Activated T-cell treated with anti-CD3 and anti-CD28 coated beads, Interleukin-2, amount 50 U/mL, for 24 hours (primary cell): ENCODE data around the gene ACAD8.
A peak's percentile ranks its signal among the peaks of the same experiment; 100 is the strongest.

ENCODE experiments used
- DNase-seq: peaks from one replicate; pipeline ENCODE4 v3.0.0-alpha.2; 2020
- H3K27ac Mint-ChIP-seq: 2 replicates; pipeline ENCODE4 v1.8.0; 2020; ENCODE audit warnings: mild to moderate bottlenecking, mixed read lengths
- H3K27me3 Mint-ChIP-seq: 2 replicates; pipeline ENCODE4 v1.8.0; 2020; ENCODE audit warnings: mixed read lengths
- H3K36me3 Mint-ChIP-seq: 2 replicates; pipeline ENCODE4 v1.8.0; 2020; ENCODE audit warnings: low read depth, mixed read lengths
- H3K4me1 Mint-ChIP-seq: 2 replicates; pipeline ENCODE4 v1.8.0; 2020; ENCODE audit warnings: low read depth, mixed read lengths
- H3K4me3 Mint-ChIP-seq: 2 replicates; pipeline ENCODE4 v1.8.0; 2020; ENCODE audit warnings: mild to moderate bottlenecking, moderate library complexity, mixed read lengths
- H3K9me3 Mint-ChIP-seq: 2 replicates; pipeline ENCODE4 v1.8.0; 2020; ENCODE audit warnings: mixed read lengths

Gene ACAD8

GRCh38 chr11:134231958-134232659, 21.3 kb upstream of the ACAD8 start:
- Mint-ChIP-seq H3K4me3 (no peak overlapping the region), H3K9me3 (no peaks in the 10 kb centered on the region), H3K36me3 (peaks cover 43% of the 10 kb centered on the region), H3K27ac (no peak overlapping the region), H3K27me3 (no peaks in the 10 kb centered on the region), H3K4me1 (peaks cover 55% of the 10 kb centered on the region)
- no peak for DNase-seq

GRCh38 chr11:134233729-134234179, 19.6 kb upstream of the ACAD8 start:
- Mint-ChIP-seq H3K4me1 (peaks cover 39% of the 10 kb centered on the region), H3K4me3 (no peak overlapping the region), H3K9me3 (no peaks in the 10 kb centered on the region), H3K27me3 (no peaks in the 10 kb centered on the region), H3K36me3 (peaks cover 52% of the 10 kb centered on the region), H3K27ac (no peak overlapping the region)
- no peak for DNase-seq

GRCh38 chr11:134235399-134235798, 18.0 kb upstream of the ACAD8 start:
- Mint-ChIP-seq H3K27ac (no peak overlapping the region), H3K27me3 (no peaks in the 10 kb centered on the region)

GRCh38 chr11:134236834-134237556, 16.4 kb upstream of the ACAD8 start:
- Mint-ChIP-seq H3K4me1 (peaks cover 12% of the 10 kb centered on the region), H3K36me3 (peaks cover 63% of the 10 kb centered on the region), H3K27ac (peak overlapping the region; percentile 4), H3K4me3 (no peak overlapping the region), H3K27me3 (no peaks in the 10 kb centered on the region), H3K9me3 (no peaks in the 10 kb centered on the region)
- DNase-seq: no peak

More at GRCh38 chr11:134235399-134235798, 18.0 kb upstream of the ACAD8 start:
- Mint-ChIP-seq H3K4me1 (peaks cover 22% of the 10 kb centered on the region), H3K36me3 (peaks cover 61% of the 10 kb centered on the region), H3K4me3 (no peak overlapping the region), H3K9me3 (no peaks in the 10 kb centered on the region)
- DNase-seq: no peak

GRCh38 chr11:134237557-134237922, 15.8 kb upstream of the ACAD8 start:
- Mint-ChIP-seq H3K27me3 (no peaks in the 10 kb centered on the region), H3K27ac (peak overlapping the region; percentile 75), H3K36me3 (peaks cover 66% of the 10 kb centered on the region), H3K4me1 (peaks cover 6% of the 10 kb centered on the region), H3K9me3 (no peaks in the 10 kb centered on the region), H3K4me3 (no peak overlapping the region)
- no peak for DNase-seq

GRCh38 chr11:134238956-134239355, 14.4 kb upstream of the ACAD8 start:
- Mint-ChIP-seq H3K9me3 (no peaks in the 10 kb centered on the region), H3K27ac (peak overlapping the region; percentile 71), H3K36me3 (peaks cover 77% of the 10 kb centered on the region), H3K27me3 (no peaks in the 10 kb centered on the region), H3K4me1 (no peaks in the 10 kb centered on the region), H3K4me3 (no peak overlapping the region)
- no peak for DNase-seq

GRCh38 chr11:134240592-134240991, 12.8 kb upstream of the ACAD8 start:
- Mint-ChIP-seq H3K36me3 (peaks cover 82% of the 10 kb centered on the region), H3K27me3 (no peaks in the 10 kb centered on the region), H3K27ac (no peak overlapping the region), H3K9me3 (no peaks in the 10 kb centered on the region), H3K4me3 (no peak overlapping the region), H3K4me1 (no peaks in the 10 kb centered on the region)
- DNase-seq: no peak

- DNase-seq: no peak
- Mint-ChIP-seq H3K4me1 (no peaks in the 10 kb centered on the region), H3K36me3 (peaks cover 84% of the 10 kb centered on the region), H3K27me3 (no peaks in the 10 kb centered on the region), H3K4me3 (no peak overlapping the region), H3K27ac (peak overlapping the region; percentile 0), H3K9me3 (no peaks in the 10 kb centered on the region)
These were observed 11.0 kb upstream of the ACAD8 start for GRCh38 chr11:134242376-134242775.

GRCh38 chr11:134243913-134244312, 9.5 kb upstream of the ACAD8 start:
- no peak overlapping the region for H3K4me3 Mint-ChIP-seq
- H3K36me3 Mint-ChIP-seq: peaks cover 90% of the 10 kb centered on the region
- peak overlapping the region; percentile 55 for H3K27ac Mint-ChIP-seq
- H3K4me1 Mint-ChIP-seq: peaks cover 6% of the 10 kb centered on the region
- no peaks in the 10 kb centered on the region for H3K9me3 Mint-ChIP-seq
- no peak for DNase-seq
- H3K27me3 Mint-ChIP-seq: no peaks in the 10 kb centered on the region

- peak overlapping the region; percentile 70 for H3K27ac Mint-ChIP-seq
- H3K36me3 Mint-ChIP-seq: peaks cover 89% of the 10 kb centered on the region
- no peaks in the 10 kb centered on the region for H3K9me3 Mint-ChIP-seq
- H3K4me1 Mint-ChIP-seq: peaks cover 11% of the 10 kb centered on the region
- DNase-seq: no peak
- H3K4me3 Mint-ChIP-seq: no peak overlapping the region
- no peaks in the 10 kb centered on the region for H3K27me3 Mint-ChIP-seq
These were observed 8.8 kb upstream of the ACAD8 start for GRCh38 chr11:134244593-134244992.

- H3K4me1 Mint-ChIP-seq: peaks cover 11% of the 10 kb centered on the region
These were observed 7.9 kb upstream of the ACAD8 start for GRCh38 chr11:134245434-134245833.

GRCh38 chr11:134246100-134246499, 7.3 kb upstream of the ACAD8 start:
- Mint-ChIP-seq H3K4me3 (no peak overlapping the region), H3K27me3 (no peaks in the 10 kb centered on the region), H3K36me3 (peaks cover 94% of the 10 kb centered on the region), H3K27ac (peak overlapping the region; percentile 7), H3K9me3 (no peaks in the 10 kb centered on the region), H3K4me1 (peaks cover 13% of the 10 kb centered on the region)
- DNase-seq: no peak

More at GRCh38 chr11:134245434-134245833, 7.9 kb upstream of the ACAD8 start:
- Mint-ChIP-seq H3K27me3 (no peaks in the 10 kb centered on the region), H3K36me3 (peaks cover 88% of the 10 kb centered on the region), H3K27ac (no peak overlapping the region), H3K9me3 (no peaks in the 10 kb centered on the region), H3K4me3 (no peak overlapping the region)
- DNase-seq: no peak

- Mint-ChIP-seq H3K27me3 (no peaks in the 10 kb centered on the region), H3K4me3 (no peak overlapping the region), H3K4me1 (peaks cover 18% of the 10 kb centered on the region), H3K9me3 (no peaks in the 10 kb centered on the region), H3K27ac (peak overlapping the region; percentile 7), H3K36me3 (peaks cover 96% of the 10 kb centered on the region)
- DNase-seq: no peak
These were observed 6.7 kb upstream of the ACAD8 start for GRCh38 chr11:134246678-134247077.

- no peak for DNase-seq
- H3K36me3 Mint-ChIP-seq: peaks cover 88% of the 10 kb centered on the region
- peaks cover 28% of the 10 kb centered on the region for H3K4me1 Mint-ChIP-seq
- peak overlapping the region; percentile 80 for H3K27ac Mint-ChIP-seq
- H3K27me3 Mint-ChIP-seq: no peaks in the 10 kb centered on the region
- H3K9me3 Mint-ChIP-seq: no peaks in the 10 kb centered on the region
- no peak overlapping the region for H3K4me3 Mint-ChIP-seq
These were observed 4.4 kb upstream of the ACAD8 start for GRCh38 chr11:134248910-134249480.

- H3K27ac Mint-ChIP-seq: peak overlapping the region; percentile 55
- no peaks in the 10 kb centered on the region for H3K27me3 Mint-ChIP-seq
- DNase-seq: no peak
- no peak overlapping the region for H3K4me3 Mint-ChIP-seq
- H3K36me3 Mint-ChIP-seq: peaks cover 78% of the 10 kb centered on the region
- no peaks in the 10 kb centered on the region for H3K9me3 Mint-ChIP-seq
- H3K4me1 Mint-ChIP-seq: peaks cover 38% of the 10 kb centered on the region
These were observed 3.1 kb upstream of the ACAD8 start for GRCh38 chr11:134250246-134250645.
